Measurements from ENCODE around the gene SEMA5B.

The SEMA5B gene

DNA sequence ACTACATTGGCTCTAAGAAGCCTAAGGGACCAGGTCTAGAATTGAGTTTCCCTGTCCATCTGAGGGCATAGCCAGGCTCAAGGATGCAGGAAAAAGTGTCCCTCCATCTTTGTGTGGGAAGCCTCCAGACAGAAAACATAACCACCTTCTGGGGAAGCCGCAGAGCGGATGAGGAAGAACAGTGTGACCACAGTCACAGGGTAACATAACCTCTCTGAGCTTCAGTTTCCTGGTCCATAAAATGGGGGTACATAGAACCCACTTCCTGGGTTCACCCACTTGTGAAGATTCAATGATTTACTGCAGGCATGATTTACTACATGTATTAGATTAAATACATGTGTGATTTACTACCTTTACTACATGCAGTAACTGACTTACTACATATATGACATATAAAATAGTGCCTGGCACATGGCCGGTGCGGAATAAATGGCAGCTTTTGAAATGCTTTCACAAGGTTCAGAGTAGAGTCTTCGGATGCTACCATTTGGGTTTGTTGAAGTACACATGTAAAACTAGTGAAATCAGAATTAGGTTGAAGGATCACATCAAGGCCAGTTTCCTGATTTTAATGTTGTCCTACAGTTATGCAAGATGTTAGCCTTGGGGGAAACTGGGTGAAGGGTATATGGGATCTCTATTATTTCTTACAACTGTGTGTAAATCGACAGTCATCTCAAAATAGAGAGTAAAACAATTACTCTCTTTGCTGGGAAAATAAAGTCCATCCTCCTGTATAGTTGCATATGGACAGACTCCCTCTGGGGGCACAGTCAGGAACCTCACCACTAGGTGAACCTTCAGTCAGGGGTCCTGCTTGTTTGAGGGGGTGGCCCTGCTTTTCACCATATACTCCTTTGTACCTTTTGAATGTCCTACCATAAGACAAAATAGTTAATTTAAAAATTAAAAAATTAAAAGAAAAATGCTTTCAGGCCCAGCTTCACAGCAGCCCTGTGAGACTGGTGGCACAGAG is 86.0 kb downstream of the SEMA5B start:
- DNase-seq: no peak

- DNase-seq: no peak
Observed at GRCh38 chr3:122940628-122941086, 86.9 kb downstream of the SEMA5B start.

GRCh38 chr3:122938783-122939425 is 88.7 kb downstream of the SEMA5B start:
- DNase-seq: peak; percentile 76

DNA sequence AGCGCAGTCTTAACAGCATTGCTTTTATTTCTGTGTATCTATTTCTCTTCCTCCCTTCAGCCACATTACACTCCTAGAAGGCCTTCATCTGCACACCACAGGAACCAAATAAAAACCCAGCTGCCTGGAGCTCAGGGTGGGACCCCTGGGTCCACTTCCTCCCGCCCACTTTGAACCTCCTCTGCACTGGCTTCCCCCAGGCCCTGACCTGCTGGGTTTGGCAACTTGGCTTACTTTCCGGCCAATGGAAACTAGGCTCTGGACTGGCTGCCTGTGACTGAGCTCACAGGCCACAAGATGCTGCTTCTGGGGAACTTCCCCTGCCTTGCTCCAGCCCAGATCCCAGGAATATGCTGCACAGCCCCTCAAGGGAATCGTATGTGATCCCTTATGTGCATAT is 89.8 kb downstream of the SEMA5B start:
- no peak for DNase-seq

GRCh38 chr3:122936986-122937385 is 90.6 kb downstream of the SEMA5B start:
- DNase-seq: no peak

- DNase-seq: no peak
Observed at GRCh38 chr3:122936335-122936734, 91.2 kb downstream of the SEMA5B start.

DNA sequence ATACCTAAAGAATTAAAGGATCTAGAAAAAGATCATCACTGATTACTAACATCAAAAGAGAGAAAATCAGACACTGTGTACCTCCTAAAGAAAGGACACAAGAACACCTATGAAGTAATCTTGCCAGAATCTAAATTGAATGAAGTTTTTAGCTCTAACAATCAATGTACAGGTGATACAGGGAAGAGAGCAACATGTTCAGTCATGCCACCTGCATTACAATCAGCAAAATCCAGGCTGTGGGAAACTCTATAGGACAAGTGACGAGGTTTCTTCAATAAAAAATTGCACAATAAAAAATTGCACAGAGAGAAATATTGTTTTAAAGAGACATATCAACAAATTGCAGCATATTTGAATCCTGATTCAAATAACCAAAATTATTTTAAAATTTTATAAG is 93.3 kb downstream of the SEMA5B start:
- no peak for DNase-seq

- DNase-seq: no peak
Observed at GRCh38 chr3:122932251-122932967, 95.2 kb downstream of the SEMA5B start.

GRCh38 chr3:122931636-122932035 is 95.9 kb downstream of the SEMA5B start:
- no peak for DNase-seq

GRCh38 chr3:122930063-122930997 is 97.2 kb downstream of the SEMA5B start:
- no peak for DNase-seq

GRCh38 chr3:122929188-122930062 is 98.1 kb downstream of the SEMA5B start:
- DNase-seq: no peak

GRCh38 chr3:122928396-122929187 is 99.0 kb downstream of the SEMA5B start:
- DNase-seq: no peak

GRCh38 chr3:122927726-122928125 is 99.8 kb downstream of the SEMA5B start:
- no peak for DNase-seq

DNA sequence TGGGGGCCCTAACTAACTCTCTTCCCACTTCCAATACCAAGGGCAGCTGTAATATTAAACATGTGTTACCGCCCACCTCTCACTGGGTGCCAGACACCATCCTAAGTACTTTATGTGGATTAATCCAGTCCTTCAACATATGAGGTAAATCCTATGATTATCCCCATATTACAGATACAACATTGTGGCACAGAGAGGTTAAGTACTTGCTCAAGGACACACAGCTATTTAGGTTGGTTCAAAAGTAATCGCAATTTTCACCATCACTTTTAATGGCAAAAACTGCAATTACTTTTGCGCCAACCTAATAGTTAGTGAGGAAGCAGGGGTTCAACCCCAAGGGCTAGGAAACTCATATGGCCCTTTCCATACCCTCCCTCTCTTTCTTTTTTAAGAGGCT is 100.8 kb downstream of the SEMA5B start:
- DNase-seq: no peak

- DNase-seq: no peak
Observed at GRCh38 chr3:122926322-122926721, 101.2 kb downstream of the SEMA5B start.

- DNase-seq: no peak
Observed at GRCh38 chr3:122925756-122926155, 101.8 kb downstream of the SEMA5B start.

DNA sequence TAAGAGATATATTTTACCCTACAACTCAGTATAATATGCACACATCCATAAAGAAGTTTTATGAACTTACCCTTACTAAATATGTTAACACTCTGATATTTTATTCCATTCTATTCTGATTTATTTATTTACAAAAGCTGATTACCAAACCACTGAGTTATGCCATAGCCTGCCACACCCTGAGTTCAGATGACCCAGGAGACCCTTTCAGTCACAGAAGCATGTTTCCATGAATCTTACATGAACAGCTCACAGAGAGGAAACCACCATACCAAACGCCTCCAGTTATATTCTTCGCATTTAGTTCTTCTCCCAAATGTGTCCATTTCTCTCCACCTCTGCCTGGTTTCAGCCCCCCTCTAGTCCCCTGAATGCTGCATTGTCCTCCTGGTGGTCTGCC is 103.5 kb downstream of the SEMA5B start:
- DNase-seq: no peak

DNA sequence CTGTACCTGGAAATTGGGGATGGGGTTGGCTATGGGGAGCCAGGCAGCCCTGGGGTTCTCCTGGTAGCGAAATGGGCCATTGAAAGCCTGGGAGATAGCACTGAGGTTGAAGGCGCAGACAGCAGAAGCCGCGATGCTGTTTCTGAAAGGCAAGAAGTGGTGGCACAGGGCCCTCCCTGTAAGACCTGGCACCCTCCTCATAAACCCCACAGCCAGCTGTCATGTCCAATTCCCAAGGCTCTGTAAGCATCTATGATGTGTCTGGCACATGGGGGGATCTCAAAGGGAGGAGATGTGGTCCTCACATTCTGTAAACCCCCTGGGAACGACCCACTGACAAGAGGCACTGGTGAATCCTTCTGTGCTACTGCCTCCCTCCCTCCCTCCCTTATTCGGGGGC is 104.0 kb downstream of the SEMA5B start:
- no peak for DNase-seq

- DNase-seq: no peak
Observed at GRCh38 chr3:122921791-122922651, 105.5 kb downstream of the SEMA5B start.

Measured in OCI-M1 (cell line).